NCI-H146 treated with DMSO at 0.1 percent for 48 hours (cell line): ENCODE measurements around the gene ACYP2.
"Not testable (repeated sequence)": the region's sequence is repeated elsewhere in the genome, so short reads cannot be mapped to it uniquely, and the experiment has no call there.

Source experiments
- DNase-seq: peaks from one replicate; lab custom pipeline; 2025; ENCODE audit not compliant: unreplicated experiment; lab: John Stamatoyannopoulos, UW

Gene ACYP2

GRCh38 chr2:54097124-54097523 lies 18.3 kb upstream of the ACYP2 start:
- no peak for DNase-seq

DNA sequence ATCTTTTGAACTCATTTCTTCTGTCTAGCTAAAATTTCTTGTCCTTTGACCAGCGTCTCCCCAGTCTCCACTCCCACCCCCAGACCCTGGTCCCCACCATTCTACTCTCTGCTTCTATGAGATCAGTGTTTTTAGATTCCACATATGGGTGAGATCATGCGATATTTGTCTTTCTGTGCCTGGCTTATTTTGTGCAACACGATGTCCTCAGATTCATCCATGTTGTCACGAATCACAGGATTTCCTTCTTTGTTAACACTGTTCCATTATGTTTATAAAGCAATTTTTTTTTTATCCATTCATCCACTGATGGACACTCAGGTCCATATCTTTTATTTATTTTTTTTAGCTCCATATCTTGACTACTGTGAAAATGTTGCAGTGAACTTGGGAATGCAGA lies 16.0 kb upstream of the ACYP2 start:
- DNase-seq: no peak

GRCh38 chr2:54099829-54100585 lies 15.4 kb upstream of the ACYP2 start:
- DNase-seq: no peak

DNA sequence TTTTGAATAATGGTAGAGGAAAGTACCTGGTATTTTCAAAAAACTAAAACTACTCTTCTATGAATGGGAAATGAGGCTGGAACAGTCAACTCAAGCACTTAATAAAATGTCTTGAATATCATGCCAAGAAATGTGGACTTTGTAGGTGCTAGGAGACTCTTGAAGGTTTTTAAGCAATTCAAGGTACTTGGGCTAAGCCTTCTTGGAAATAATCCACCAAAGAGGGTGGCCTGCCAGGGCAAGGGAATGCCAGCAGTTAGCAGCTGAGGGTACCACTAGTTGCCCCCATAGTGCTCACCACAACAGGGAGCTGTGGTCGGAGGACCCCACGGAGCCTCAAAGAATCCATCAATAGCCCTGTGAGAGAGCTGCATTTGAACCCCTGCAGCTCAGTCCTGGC lies 14.6 kb upstream of the ACYP2 start:
- DNase-seq: no peak

GRCh38 chr2:54103454-54104314 lies 11.7 kb upstream of the ACYP2 start:
- DNase-seq: peak; percentile 15

- DNase-seq: no peak
Measured at GRCh38 chr2:54106631-54107454, 8.6 kb upstream of the ACYP2 start.

- DNase-seq: no peak
Measured at GRCh38 chr2:54107455-54107764, 8.0 kb upstream of the ACYP2 start.

- DNase-seq: no peak
Measured at GRCh38 chr2:54107903-54108615, 7.4 kb upstream of the ACYP2 start.

- no peak for DNase-seq
Measured at GRCh38 chr2:54109848-54110247, 5.6 kb upstream of the ACYP2 start.

DNA sequence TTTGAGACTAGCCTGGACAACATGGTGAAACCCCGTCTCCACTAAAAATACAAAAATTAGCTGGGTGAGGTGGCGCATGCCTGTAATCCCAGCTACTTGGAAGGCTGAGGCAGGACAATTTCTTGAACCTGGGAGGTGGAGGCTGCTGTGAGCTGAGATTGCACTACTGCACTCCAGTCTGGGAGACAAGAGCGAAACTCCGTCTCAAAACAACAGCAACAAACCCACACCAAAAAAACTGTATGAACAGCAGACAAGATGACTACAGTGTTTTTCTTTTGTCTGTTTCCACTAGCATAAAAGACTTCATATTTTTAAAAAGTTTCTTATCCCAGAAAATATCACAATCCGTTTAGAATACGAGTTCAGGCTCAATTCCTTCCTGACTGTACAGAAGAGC lies 936 bp upstream of the ACYP2 start:
- not testable (repeated sequence) for DNase-seq

- DNase-seq: no peak
Measured at GRCh38 chr2:54114936-54115283, 505 bp upstream of the ACYP2 start.

GRCh38 chr2:54116598-54116997 lies 1.2 kb downstream of the ACYP2 start:
- not testable (repeated sequence) for DNase-seq

DNA sequence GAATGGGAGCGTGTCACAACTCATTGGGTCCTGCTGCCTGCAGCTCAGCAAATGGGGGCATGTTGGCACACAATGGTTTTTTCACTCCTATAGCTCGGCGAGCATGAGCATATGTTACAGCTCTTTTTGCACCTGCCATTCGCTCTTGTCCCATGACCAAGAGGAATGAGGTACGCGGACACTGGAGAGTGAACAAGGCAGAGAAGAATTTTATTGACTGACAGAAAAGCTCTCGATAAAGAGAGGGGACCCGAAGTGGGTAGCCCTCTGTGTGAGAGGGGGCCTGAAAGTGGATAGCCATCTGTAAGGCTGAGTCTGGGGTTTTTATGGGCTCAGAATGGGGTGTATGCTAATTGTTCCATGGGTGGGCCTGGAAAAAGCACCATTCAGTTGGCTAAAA lies 5.5 kb downstream of the ACYP2 start:
- no peak for DNase-seq

- DNase-seq: no peak
Measured at GRCh38 chr2:54122171-54122935, 6.9 kb downstream of the ACYP2 start.

- DNase-seq: no peak
Measured at GRCh38 chr2:54122939-54123338, 7.5 kb downstream of the ACYP2 start.

- DNase-seq: not testable (repeated sequence)
Measured at GRCh38 chr2:54127174-54127573, 11.8 kb downstream of the ACYP2 start.

DNA sequence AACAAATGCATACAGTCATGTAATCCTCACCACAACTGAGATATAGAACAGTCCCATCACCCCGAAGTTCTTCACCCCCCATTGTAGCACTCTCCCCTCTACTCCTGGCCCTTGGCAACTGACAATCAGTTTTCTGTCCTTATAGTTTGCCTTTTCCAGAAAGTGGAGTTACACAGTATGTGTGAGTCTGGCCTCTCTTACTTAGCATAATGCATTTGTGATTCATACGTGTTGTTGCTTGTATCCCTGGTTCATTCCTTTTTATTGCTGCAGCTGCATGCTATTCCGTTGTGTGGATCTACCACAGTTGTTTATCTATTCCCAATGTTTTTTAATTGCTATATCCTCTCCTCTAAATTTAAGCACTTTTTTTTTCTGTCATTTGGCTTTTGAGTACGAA lies 17.6 kb downstream of the ACYP2 start:
- no peak for DNase-seq

GRCh38 chr2:54139210-54139609 lies 23.8 kb downstream of the ACYP2 start:
- no peak for DNase-seq

GRCh38 chr2:54143780-54144179 lies 28.4 kb downstream of the ACYP2 start:
- DNase-seq: no peak

DNA sequence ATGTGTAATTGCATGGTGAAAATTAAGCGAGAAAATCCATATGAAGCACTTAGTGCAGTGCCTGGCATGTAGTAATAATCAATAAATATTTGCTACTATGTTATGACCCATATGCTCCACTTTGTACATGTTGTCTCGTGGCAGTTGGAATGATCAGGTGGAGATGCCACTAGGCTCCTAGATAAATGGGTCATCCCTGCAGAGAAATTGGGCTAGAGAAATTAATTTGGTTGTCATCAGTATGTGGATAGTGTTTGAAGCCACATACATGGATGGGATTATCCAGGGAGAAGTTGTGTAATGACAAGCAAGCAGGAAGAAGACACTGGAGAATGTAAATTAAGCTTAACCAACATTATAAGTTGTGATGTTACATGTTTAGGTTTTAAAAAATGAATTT lies 33.0 kb downstream of the ACYP2 start:
- no peak for DNase-seq
